Fibroblast of upper back skin (primary cell): ENCODE measurements around the gene NOL4L.
"Not testable (repeated sequence)": the region's sequence is repeated elsewhere in the genome, so short reads cannot be mapped to it uniquely, and the experiment has no call there.

Experiments
- DNase-seq: peaks from one replicate; pipeline ENCODE4 v3.0.0-alpha.2; 2013

The NOL4L gene

GRCh38 chr20:32407131-32407750 is 177.9 kb downstream of the NOL4L start:
- DNase-seq = not testable (repeated sequence)

GRCh38 chr20:32406701-32407100 is 178.4 kb downstream of the NOL4L start:
- DNase-seq = no peak

- DNase-seq = no peak
Observed at GRCh38 chr20:32404017-32404416, 181.1 kb downstream of the NOL4L start.

GRCh38 chr20:32400476-32400875 is 184.7 kb downstream of the NOL4L start:
- no peak for DNase-seq

GRCh38 chr20:32397567-32398084 is 187.5 kb downstream of the NOL4L start:
- DNase-seq = no peak

- DNase-seq = no peak
Observed at GRCh38 chr20:32396646-32397160, 188.4 kb downstream of the NOL4L start.

GRCh38 chr20:32395066-32395465 is 190.1 kb downstream of the NOL4L start:
- DNase-seq = no peak
